Measurements from ENCODE around the gene ETAA1.

GRCh38 chr2:67378555-67378954, 18.6 kb upstream of the ETAA1 start:
- no peak for TF ChIP-seq CTCF (IDR thresholded peaks at IDR 0.05)
- TF ChIP-seq POLR2AphosphoS5 (IDR thresholded peaks at IDR 0.05): no peak

Data from transverse colon (tissue), 4 donors.